Measurements from ENCODE around the gene ZNF865. TPM values are rescaled to one million over a fixed set of nuclear protein-coding genes. Genes with fewer than 3 reads are reported as not detected.

The ZNF865 gene
- total and polyA plus RNA-seq, 2 of the 4 experiments (the other 2 are of a cell fraction): under 0.01 to 4.6 TPM

DNA sequence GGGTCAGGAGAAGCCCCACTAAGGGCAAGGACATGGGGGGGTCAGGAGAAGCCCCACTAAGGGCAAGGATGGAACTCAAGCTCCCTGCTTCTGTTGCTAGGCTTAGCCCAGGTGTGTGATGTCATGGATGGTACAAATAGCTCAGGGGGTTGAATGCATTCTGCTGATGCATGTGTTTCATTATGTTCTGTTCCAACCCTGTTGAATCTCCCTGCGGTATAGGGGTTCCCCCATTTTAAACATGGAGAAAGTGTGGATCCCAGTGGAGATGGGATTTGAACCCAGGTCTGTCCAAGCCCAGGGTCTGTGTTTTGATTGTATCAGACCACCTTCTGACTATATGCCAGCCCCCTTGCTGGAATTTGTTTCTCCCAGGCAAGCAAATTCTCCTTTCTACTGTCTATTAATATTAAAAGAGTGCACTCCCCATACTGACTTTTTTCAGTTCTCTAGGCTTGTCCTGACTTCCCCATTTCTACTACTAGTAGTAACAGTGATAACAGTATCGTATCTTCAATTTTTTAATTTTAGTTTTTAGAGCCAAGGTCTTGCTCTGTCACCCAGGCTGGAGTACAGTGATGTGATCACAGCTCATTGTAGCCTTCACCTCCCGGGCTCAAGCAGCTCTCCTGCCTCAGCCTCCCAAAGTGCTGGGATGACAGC is 6.7 kb downstream of the ZNF865 start:
- Histone ChIP-seq H2BK20ac (ENCODE audit: low read depth, low read length) (no peak overlapping the region), H3K36me3 (ENCODE audit: control insufficient read depth, insufficient read depth, low read length) (peaks cover 44% of the 10 kb centered on the region), H4K5ac (ENCODE audit: low read depth, low read length) (no peak overlapping the region), H3K4me1 (ENCODE audit: control insufficient read depth, insufficient read depth, low read length) (no peaks in the 10 kb centered on the region), H2BK120ac (ENCODE audit: low read depth, low read length) (no peak overlapping the region), H2BK15ac (ENCODE audit: low read depth, low read length) (no peak overlapping the region), H2BK5ac (ENCODE audit: low read depth, low read length, poor library complexity, severe bottlenecking) (no peak overlapping the region), H3K56ac (ENCODE audit: extremely low read depth, insufficient read depth, low read length) (no peak overlapping the region), H3K18ac (ENCODE audit: low read depth, low read length) (no peak overlapping the region), H3K4me3 (ENCODE audit: insufficient read depth, low read depth, low read length) (no peak overlapping the region), H3K14ac (replicated peaks; ENCODE audit: low read depth, low read length) (no peak overlapping the region), H4K20me1 (ENCODE audit: insufficient read depth, low read length) (peaks cover 30% of the 10 kb centered on the region), H3K9me3 (ENCODE audit: control insufficient read depth, insufficient read depth, low read length) (peaks cover 5% of the 10 kb centered on the region; the same call in 1 of the 2 replicates), H2AK5ac (ENCODE audit: low read depth, low read length) (no peak overlapping the region), H3K79me1 (ENCODE audit: low read depth in 1 of 2, low read length in 2 of 2) (peaks cover 38 to 61% of the 10 kb centered on the region in 2 experiments), H3K23ac (ENCODE audit: low read depth, low read length) (no peak overlapping the region), H3K4me2 (ENCODE audit: low read depth, low read length) (no peak overlapping the region), H3K9me1 (ENCODE audit: insufficient read depth, low read length) (peaks cover 9% of the 10 kb centered on the region; the same call in 1 of the 2 replicates), H3K27ac (ENCODE audit: insufficient read depth, low read length) (no peak overlapping the region), H4K91ac (ENCODE audit: insufficient read depth, low read depth, low read length) (no peak overlapping the region), H4K8ac (ENCODE audit: low read depth in 2 of 2, low read length in 2 of 2) (no peak overlapping the region), H3K4ac (ENCODE audit: low read depth, low read length) (no peak overlapping the region), H2AK9ac (replicated peaks; ENCODE audit: low read depth, low read length, poor library complexity) (peak overlapping the region; percentile 55), H2AFZ (replicated peaks; ENCODE audit: low read length, poor library complexity) (no peak overlapping the region), H3K9ac (ENCODE audit: low read depth, low read length) (no peak overlapping the region), H3K27me3 (ENCODE audit: control insufficient read depth, insufficient read depth, low read length) (no peaks in the 10 kb centered on the region)
- intact Hi-C loops (cut with micrococcal nuclease): no loop called here
- dilution Hi-C loops (cut with HindIII; ENCODE audit: low sequenced_read_pairs, unreplicated experiment): no loop called here
- ChIA-PET CTCF (interaction anchor here (0.6 kb wide), 1 partner anchor 121 kb away, joined by 3 read pairs; no protein-coding TSS in a partner anchor), POLR2A (ENCODE audit: unreplicated experiment) (no interaction called here)
- ATAC-seq (ENCODE audit: low read depth) (no peak), DNase-seq (no peak)
- WGBS, 2 experiments (ENCODE audit: extremely low coverage in 2 of 2, insufficient read length in 1 of 2): 100% methylated on average over 1 of the region's 3 CpGs; no CpG with 5 or more reads in 1 of the 2 experiments
- no peak for TF ChIP-seq BHLHE40 (IDR thresholded peaks at IDR 0.05; ENCODE audit: low read depth, low read length)
- BruUV-seq (replicated peaks): no TSS peak
- in situ Hi-C loops (cut with MboI; ENCODE audit: low sequenced_read_pairs): no loop called here

All from IMR-90 (cell line).